IPS-11a (cell line): ENCODE results near the gene HRH2.

Experiments
- H3K4me3 ChIP-seq: one replicate; pipeline ENCODE4 v1.5.1; 2013; ENCODE audit warnings: low read depth, low read length, control low read depth

Gene HRH2

GRCh38 chr5:175674731-175675346, 17.0 kb downstream of the HRH2 start:
- no peak overlapping the region for H3K4me3 ChIP-seq

- H3K4me3 ChIP-seq = no peak overlapping the region
These were observed 18.0 kb downstream of the HRH2 start for GRCh38 chr5:175675873-175676272.

- H3K4me3 ChIP-seq = no peak overlapping the region
These were observed 19.7 kb downstream of the HRH2 start for GRCh38 chr5:175677571-175677970.

GRCh38 chr5:175678074-175678473, 20.2 kb downstream of the HRH2 start:
- H3K4me3 ChIP-seq = no peak overlapping the region

GRCh38 chr5:175679411-175679810, 21.5 kb downstream of the HRH2 start:
- no peak overlapping the region for H3K4me3 ChIP-seq

- no peak overlapping the region for H3K4me3 ChIP-seq
These were observed 22.1 kb downstream of the HRH2 start for GRCh38 chr5:175680020-175680419.

GRCh38 chr5:175680463-175680862, 22.6 kb downstream of the HRH2 start:
- no peak overlapping the region for H3K4me3 ChIP-seq

- H3K4me3 ChIP-seq = no peak overlapping the region
These were observed 23.4 kb downstream of the HRH2 start for GRCh38 chr5:175681045-175681967.

GRCh38 chr5:175681968-175682340, 24.1 kb downstream of the HRH2 start:
- no peak overlapping the region for H3K4me3 ChIP-seq

- no peak overlapping the region for H3K4me3 ChIP-seq
These were observed 24.8 kb downstream of the HRH2 start for GRCh38 chr5:175682664-175683063.

GRCh38 chr5:175683231-175683630, 25.4 kb downstream of the HRH2 start:
- H3K4me3 ChIP-seq = no peak overlapping the region

- H3K4me3 ChIP-seq = no peak overlapping the region
These were observed 26.1 kb downstream of the HRH2 start for GRCh38 chr5:175683921-175684320.

- no peak overlapping the region for H3K4me3 ChIP-seq
These were observed 27.1 kb downstream of the HRH2 start for GRCh38 chr5:175684931-175685330.

GRCh38 chr5:175685701-175686350, 28.0 kb downstream of the HRH2 start:
- no peak overlapping the region for H3K4me3 ChIP-seq

- no peak overlapping the region for H3K4me3 ChIP-seq
These were observed 28.5 kb downstream of the HRH2 start for GRCh38 chr5:175686396-175686795.

GRCh38 chr5:175686826-175687225, 29.0 kb downstream of the HRH2 start:
- no peak overlapping the region for H3K4me3 ChIP-seq

GRCh38 chr5:175687231-175687701, 29.4 kb downstream of the HRH2 start:
- no peak overlapping the region for H3K4me3 ChIP-seq

GRCh38 chr5:175688352-175689146, 30.7 kb downstream of the HRH2 start:
- H3K4me3 ChIP-seq = no peak overlapping the region

GRCh38 chr5:175689147-175689991, 31.5 kb downstream of the HRH2 start:
- H3K4me3 ChIP-seq = no peak overlapping the region

GRCh38 chr5:175690025-175690424, 32.2 kb downstream of the HRH2 start:
- H3K4me3 ChIP-seq = no peak overlapping the region
